Cardiac septum (tissue), 1 donor: Measurements from ENCODE around the gene RNF146. TPM values are rescaled to one million over a fixed set of nuclear protein-coding genes. Genes with fewer than 3 reads are reported as not detected.

Experiments used
- DNase-seq: peaks from one replicate; pipeline ENCODE4 v3.0.0-alpha.2; 2020; ENCODE audit warnings: low spot score
- intact Hi-C: fragments of 100-400 bp; cut with DNase I; formaldehyde crosslinking; loops from one replicate; pipeline ENCODE4 v1.14.0; 2022
- total RNA-seq: library from RNA; stranded (reverse); fragmentation: NEBNext Ultra II Directional; extraction: Animal tissue kit (Norgen Biotek cat#: 25700); gene quantifications from one replicate; pipeline ENCODE4 v1.2.1, GENCODE V29; 2021
- donor health status: DM: no; HTN: no; CAD: no.

Gene RNF146
- total RNA-seq, 1 donor from 2014 or later, result 72.8 TPM

- no peak for DNase-seq
- intact Hi-C loops, result no loop called here
Measured at GRCh38 chr6:127277878-127278843, 11.5 kb downstream of the RNF146 start.

- intact Hi-C loops, result no loop called here
- no peak for DNase-seq
Measured at GRCh38 chr6:127279815-127280214, 13.2 kb downstream of the RNF146 start.

- intact Hi-C loops, result no loop called here
- no peak for DNase-seq
Measured at GRCh38 chr6:127282184-127282583, 15.5 kb downstream of the RNF146 start.

- intact Hi-C loops, result no loop called here
- no peak for DNase-seq
Measured at GRCh38 chr6:127288705-127289104, 22.0 kb downstream of the RNF146 start.

- intact Hi-C loops, result no loop called here
- DNase-seq, result no peak
Measured at GRCh38 chr6:127289934-127290333, 23.3 kb downstream of the RNF146 start.

GRCh38 chr6:127290391-127291265 is 24.0 kb downstream of the RNF146 start:
- no peak for DNase-seq
- intact Hi-C loops, result no loop called here

GRCh38 chr6:127291495-127291894 is 24.8 kb downstream of the RNF146 start:
- intact Hi-C loops, result no loop called here
- DNase-seq, result no peak

- intact Hi-C loops, result no loop called here
- no peak for DNase-seq
Measured at GRCh38 chr6:127297502-127298070, 30.9 kb downstream of the RNF146 start.

GRCh38 chr6:127298475-127298874 is 31.8 kb downstream of the RNF146 start:
- no peak for DNase-seq
- intact Hi-C loops, result no loop called here

- DNase-seq, result no peak
- intact Hi-C loops, result loop anchor here (10.0 kb wide), 1 partner anchor 235 kb away; no protein-coding TSS in a partner anchor
Measured at GRCh38 chr6:127299522-127300240, 33.0 kb downstream of the RNF146 start.

- no peak for DNase-seq
- intact Hi-C loops, result loop anchor here (10.0 kb wide), 1 partner anchor 234 kb away; no protein-coding TSS in a partner anchor
Measured at GRCh38 chr6:127300411-127300810, 33.7 kb downstream of the RNF146 start.

- no peak for DNase-seq
- intact Hi-C loops, result loop anchor here (10.0 kb wide), 1 partner anchor 234 kb away; no protein-coding TSS in a partner anchor
Measured at GRCh38 chr6:127301199-127301700, 34.6 kb downstream of the RNF146 start.

- intact Hi-C loops, result loop anchor here (10.0 kb wide), 1 partner anchor 232 kb away; no protein-coding TSS in a partner anchor
- DNase-seq, result no peak
Measured at GRCh38 chr6:127302728-127303660, 36.3 kb downstream of the RNF146 start.

GRCh38 chr6:127303917-127304316 is 37.3 kb downstream of the RNF146 start:
- no peak for DNase-seq
- intact Hi-C loops, result loop anchor here (10.0 kb wide), 1 partner anchor 231 kb away; no protein-coding TSS in a partner anchor

GRCh38 chr6:127305741-127306140 is 39.1 kb downstream of the RNF146 start:
- intact Hi-C loops, result loop anchor here (10.0 kb wide), 1 partner anchor 229 kb away; no protein-coding TSS in a partner anchor
- no peak for DNase-seq

- no peak for DNase-seq
- intact Hi-C loops, result no loop called here
Measured at GRCh38 chr6:127317388-127318128, 50.9 kb downstream of the RNF146 start.

GRCh38 chr6:127319686-127320085 is 53.0 kb downstream of the RNF146 start:
- intact Hi-C loops, result no loop called here
- DNase-seq, result no peak
